CD4-positive, CD25-positive, alpha-beta regulatory T cell (primary cell): ENCODE measurements around the gene MAS1L. TPM values are rescaled to one million over a fixed set of nuclear protein-coding genes. Genes with fewer than 3 reads are reported as not detected.

ENCODE experiments used
- ATAC-seq, 2 donors: fragments of 150-1000 bp; cut with Tn5 transposase; one replicate each; pipeline ENCODE4 v1.10.0; 2021; ENCODE audit warnings: low read depth in 2 of 2, moderate number of reproducible peaks in 2 of 2, moderate library complexity in 1 of 2
- DNase-seq, 3 donors: peaks; one replicate each; pipeline versions ENCODE4 v3.0.0 to v3.0.0-alpha.2; 2012 to 2022; ENCODE audit warnings: mixed read lengths in 1 of 3
- H3K27ac ChIP-seq: one replicate; pipeline ENCODE4 v1.7.0; 2013; ENCODE audit warnings: mild to moderate bottlenecking, low read length; ENCODE audit not compliant: insufficient read depth, poor library complexity, severe bottlenecking
- H3K27me3 ChIP-seq: one replicate; pipeline ENCODE4 v1.7.0; 2013; ENCODE audit warnings: low read length; ENCODE audit not compliant: control insufficient read depth, insufficient read depth
- H3K36me3 ChIP-seq: one replicate; pipeline ENCODE4 v1.7.0; 2013; ENCODE audit warnings: mild to moderate bottlenecking, low read length, moderate library complexity; ENCODE audit not compliant: control insufficient read depth, insufficient read depth
- H3K4me1 ChIP-seq: 2 replicates; pipeline ENCODE4 v1.7.0; 2013; ENCODE audit warnings: mild to moderate bottlenecking, low read length; ENCODE audit not compliant: insufficient read depth, control insufficient read depth, poor library complexity, severe bottlenecking
- H3K4me3 ChIP-seq: one replicate; pipeline ENCODE4 v1.7.0; 2013; ENCODE audit warnings: low read depth, mild to moderate bottlenecking, low read length, moderate library complexity
- H3K9me3 ChIP-seq, 2 experiments: 1 replicate in 1 of 2; 2 replicates in 1 of 2; pipeline ENCODE4 v1.7.0; 2013; ENCODE audit warnings: low read length in 2 of 2, mild to moderate bottlenecking in 1 of 2, moderate library complexity in 1 of 2; ENCODE audit not compliant: control insufficient read depth in 2 of 2
- H3K27ac Mint-ChIP-seq, 3 donors: one replicate each; pipeline ENCODE4 v1.8.0; 2020 to 2022; ENCODE audit warnings: mild to moderate bottlenecking in 3 of 3, mixed read lengths in 3 of 3, moderate library complexity in 2 of 3
- H3K27me3 Mint-ChIP-seq: one replicate; pipeline ENCODE4 v1.8.0; 2022; ENCODE audit warnings: mild to moderate bottlenecking, mixed read lengths
- H3K36me3 Mint-ChIP-seq: one replicate; pipeline ENCODE4 v1.8.0; 2020; ENCODE audit warnings: mixed read lengths
- H3K4me1 Mint-ChIP-seq, 4 donors: one replicate each; pipeline ENCODE4 v1.8.0; 2020 to 2022; ENCODE audit warnings: mixed read lengths in 4 of 4, mild to moderate bottlenecking in 1 of 4
- H3K4me3 Mint-ChIP-seq, 4 donors: one replicate each; pipeline ENCODE4 v1.8.0; 2020 to 2022; ENCODE audit warnings: mild to moderate bottlenecking in 4 of 4, mixed read lengths in 4 of 4, moderate library complexity in 3 of 4
- H3K9me3 Mint-ChIP-seq, 7 donors: one replicate each; pipeline ENCODE4 v1.8.0; 2020 to 2022; ENCODE audit warnings: mixed read lengths in 7 of 7, mild to moderate bottlenecking in 3 of 7, moderate library complexity in 2 of 7
- polyA plus RNA-seq, 4 donors: library from polyadenylated mRNA; unstranded; fragments of 300-500 nt; fragmentation: Illumina TruSeq; gene quantifications; one replicate each; pipeline ENCODE4 v1.2.3, GENCODE V29; 2021
- total RNA-seq: library from RNA; stranded (reverse); gene quantifications from one replicate; pipeline ENCODE4 v1.2.3, GENCODE V29; 2022

Gene MAS1L
- total and polyA plus RNA-seq, 5 donors from 2014 or later: not detected

- Histone ChIP-seq H3K4me3 (no peak overlapping the region), H3K27me3 (peaks cover 13% of the 10 kb centered on the region), H3K9me3 (no peaks in the 10 kb centered on the region), H3K27ac (no peak overlapping the region), H3K36me3 (no peaks in the 10 kb centered on the region), H3K4me1 (no peaks in the 10 kb centered on the region)
- H3K27me3 Mint-ChIP-seq: peaks cover 24% of the 10 kb centered on the region
- ATAC-seq (no peak), DNase-seq (no peak)
- no peaks in the 10 kb centered on the region for H3K36me3 Mint-ChIP-seq
- H3K27ac Mint-ChIP-seq: no peak overlapping the region
- H3K9me3 Mint-ChIP-seq: no peaks in the 10 kb centered on the region
- H3K4me3 Mint-ChIP-seq: no peak overlapping the region
- no peaks in the 10 kb centered on the region for H3K4me1 Mint-ChIP-seq
These were observed 2.8 kb upstream of the MAS1L start for GRCh38 chr6:29490552-29490951.

GRCh38 chr6:29490055-29490454 is 2.3 kb upstream of the MAS1L start:
- Histone ChIP-seq H3K4me1 (no peaks in the 10 kb centered on the region), H3K27me3 (peaks cover 15% of the 10 kb centered on the region), H3K4me3 (no peak overlapping the region), H3K36me3 (no peaks in the 10 kb centered on the region), H3K27ac (no peak overlapping the region), H3K9me3 (no peaks in the 10 kb centered on the region)
- ATAC-seq (no peak), DNase-seq (no peak)
- Mint-ChIP-seq H3K27ac (no peak overlapping the region), H3K4me1 (no peaks in the 10 kb centered on the region), H3K27me3 (peaks cover 26% of the 10 kb centered on the region), H3K4me3 (no peak overlapping the region), H3K36me3 (no peaks in the 10 kb centered on the region), H3K9me3 (no peaks in the 10 kb centered on the region)

GRCh38 chr6:29489286-29489685 is 1.5 kb upstream of the MAS1L start:
- H3K4me1 Mint-ChIP-seq: no peaks in the 10 kb centered on the region
- H3K27ac Mint-ChIP-seq: no peak overlapping the region
- no peak overlapping the region for H3K4me3 Mint-ChIP-seq
- ATAC-seq (no peak), DNase-seq (no peak)
- Histone ChIP-seq H3K4me1 (no peaks in the 10 kb centered on the region), H3K36me3 (no peaks in the 10 kb centered on the region), H3K4me3 (no peak overlapping the region), H3K27me3 (peaks cover 12% of the 10 kb centered on the region), H3K9me3 (no peaks in the 10 kb centered on the region), H3K27ac (no peak overlapping the region)
- no peaks in the 10 kb centered on the region for H3K9me3 Mint-ChIP-seq
- no peaks in the 10 kb centered on the region for H3K36me3 Mint-ChIP-seq
- H3K27me3 Mint-ChIP-seq: peaks cover 26% of the 10 kb centered on the region

- no peaks in the 10 kb centered on the region for H3K4me1 ChIP-seq
- H3K36me3 ChIP-seq: no peaks in the 10 kb centered on the region
- Mint-ChIP-seq H3K4me3 (no peak overlapping the region), H3K27me3 (peaks cover 26% of the 10 kb centered on the region), H3K36me3 (no peaks in the 10 kb centered on the region), H3K4me1 (no peaks in the 10 kb centered on the region), H3K9me3 (no peaks in the 10 kb centered on the region), H3K27ac (no peak overlapping the region)
- no peak overlapping the region for H3K4me3 ChIP-seq
- ATAC-seq: no peak
- H3K27ac ChIP-seq: no peak overlapping the region
- no peak for DNase-seq
- H3K27me3 ChIP-seq: peaks cover 12% of the 10 kb centered on the region
- H3K9me3 ChIP-seq: no peaks in the 10 kb centered on the region
These were observed 1.1 kb upstream of the MAS1L start for GRCh38 chr6:29488874-29489273.

GRCh38 chr6:29487131-29487530 is 625 bp downstream of the MAS1L start:
- Mint-ChIP-seq H3K4me1 (no peaks in the 10 kb centered on the region), H3K27ac (no peak overlapping the region), H3K27me3 (peaks cover 33% of the 10 kb centered on the region), H3K36me3 (no peaks in the 10 kb centered on the region), H3K4me3 (no peak overlapping the region), H3K9me3 (peaks cover 0 to 4% (median 0%) of the 10 kb centered on the region in 7 donors)
- DNase-seq: no peak
- Histone ChIP-seq H3K27me3 (peaks cover 19% of the 10 kb centered on the region), H3K4me1 (no peaks in the 10 kb centered on the region), H3K9me3 (no peaks in the 10 kb centered on the region), H3K27ac (no peak overlapping the region), H3K4me3 (no peak overlapping the region), H3K36me3 (no peaks in the 10 kb centered on the region)
- no peak for ATAC-seq

- Mint-ChIP-seq H3K4me1 (no peaks in the 10 kb centered on the region), H3K27me3 (peaks cover 32% of the 10 kb centered on the region), H3K36me3 (no peaks in the 10 kb centered on the region), H3K4me3 (no peak overlapping the region), H3K9me3 (peaks cover 0 to 4% (median 0%) of the 10 kb centered on the region in 7 donors), H3K27ac (no peak overlapping the region)
- peaks cover 19% of the 10 kb centered on the region for H3K27me3 ChIP-seq
- no peak overlapping the region for H3K4me3 ChIP-seq
- ATAC-seq (no peak), DNase-seq (no peak)
- no peaks in the 10 kb centered on the region for H3K4me1 ChIP-seq
- H3K27ac ChIP-seq: no peak overlapping the region
- no peaks in the 10 kb centered on the region for H3K36me3 ChIP-seq
- no peaks in the 10 kb centered on the region for H3K9me3 ChIP-seq
These were observed 1.2 kb downstream of the MAS1L start for GRCh38 chr6:29486577-29486976.

GRCh38 chr6:29483735-29484134 is 4.0 kb downstream of the MAS1L start:
- no peaks in the 10 kb centered on the region for H3K4me1 ChIP-seq
- no peak overlapping the region for H3K27ac ChIP-seq
- no peak for DNase-seq
- peaks cover 21% of the 10 kb centered on the region for H3K27me3 ChIP-seq
- ATAC-seq: no peak
- no peaks in the 10 kb centered on the region for H3K36me3 Mint-ChIP-seq
- H3K27me3 Mint-ChIP-seq: peaks cover 35% of the 10 kb centered on the region
- H3K36me3 ChIP-seq: no peaks in the 10 kb centered on the region
- H3K4me3 ChIP-seq: no peak overlapping the region
- no peak overlapping the region for H3K4me3 Mint-ChIP-seq
- no peaks in the 10 kb centered on the region for H3K4me1 Mint-ChIP-seq
- no peaks in the 10 kb centered on the region for H3K9me3 ChIP-seq
- peaks cover 0 to 4% (median 0%) of the 10 kb centered on the region in 7 donors for H3K9me3 Mint-ChIP-seq
- H3K27ac Mint-ChIP-seq: no peak overlapping the region

GRCh38 chr6:29483186-29483585 is 4.6 kb downstream of the MAS1L start:
- Mint-ChIP-seq H3K9me3 (peaks cover 0 to 4% (median 0%) of the 10 kb centered on the region in 7 donors), H3K36me3 (no peaks in the 10 kb centered on the region), H3K4me3 (no peak overlapping the region), H3K27me3 (peaks cover 35% of the 10 kb centered on the region), H3K4me1 (no peaks in the 10 kb centered on the region), H3K27ac (no peak overlapping the region)
- peaks cover 21% of the 10 kb centered on the region for H3K27me3 ChIP-seq
- no peak overlapping the region for H3K4me3 ChIP-seq
- H3K27ac ChIP-seq: no peak overlapping the region
- H3K36me3 ChIP-seq: no peaks in the 10 kb centered on the region
- no peaks in the 10 kb centered on the region for H3K9me3 ChIP-seq
- H3K4me1 ChIP-seq: no peaks in the 10 kb centered on the region
- DNase-seq (no peak), ATAC-seq (no peak)
